Thyroid gland (tissue), 4 donors: ENCODE data around the gene ASB9.

ENCODE experiments used
- CTCF ChIP-seq, 6 experiments: fragments of 200-600 bp in 3 of 6; fragments of 450-650 bp in 3 of 6; sonication (generic) in 3 of 6; IDR thresholded peaks; one replicate each; pipeline ENCODE4 v1.5.1; 2016 to 2019; ENCODE audit warnings: antibody characterized with exemption in 6 of 6, mild to moderate bottlenecking in 2 of 6, inconsistent platforms in 1 of 6, moderate library complexity in 1 of 6
- POLR2A ChIP-seq, 2 donors: fragments of 450-650 bp; IDR thresholded peaks; one replicate each; pipeline ENCODE4 v1.6.1; 2017; ENCODE audit warnings: antibody characterized with exemption in 2 of 2, mild to moderate bottlenecking in 2 of 2, moderate library complexity in 1 of 2

DNA sequence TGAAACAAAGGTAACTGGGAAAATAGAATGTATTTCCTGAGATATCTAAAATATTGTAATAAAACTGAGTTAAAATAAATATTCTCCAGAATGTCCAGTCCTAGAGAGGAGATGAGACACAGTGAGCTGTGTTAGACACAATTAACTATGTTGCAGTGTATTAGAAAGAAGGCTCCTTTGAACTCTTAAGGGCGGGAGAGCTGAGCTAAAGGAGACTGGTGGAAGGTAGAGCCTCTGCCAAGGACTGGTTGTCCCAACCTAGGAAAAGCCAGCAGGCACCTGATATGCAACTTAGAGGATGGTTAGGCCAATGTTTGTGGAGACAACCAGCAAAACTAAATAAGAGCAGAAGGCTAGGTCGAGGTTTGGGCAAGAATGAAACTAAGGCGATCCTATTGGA is 41.2 kb upstream of the ASB9 start:
- TF ChIP-seq CTCF (IDR thresholded peaks at IDR 0.05) (no peak), POLR2A (IDR thresholded peaks at IDR 0.05) (no peak)
